Uterus (tissue), 2 donors: ENCODE data around the gene HCN2.

Experiments used
- POLR2A ChIP-seq, 2 donors: fragments of 450-650 bp; IDR thresholded peaks; one replicate each; pipeline ENCODE4 v1.6.1; 2016; ENCODE audit warnings: antibody characterized with exemption in 2 of 2, mild to moderate bottlenecking in 1 of 2, moderate library complexity in 1 of 2
- TF ChIP-seq, protein P1 (sequence below), 4 experiments: fragments of 200-600 bp in 2 of 4; fragments of 450-650 bp in 2 of 4; sonication (generic) in 2 of 4; IDR thresholded peaks; one replicate each; pipeline ENCODE4 v1.5.1; 2016 to 2019; ENCODE audit warnings: antibody characterized with exemption in 4 of 4, mild to moderate bottlenecking in 2 of 4, moderate library complexity in 1 of 4

DNA sequence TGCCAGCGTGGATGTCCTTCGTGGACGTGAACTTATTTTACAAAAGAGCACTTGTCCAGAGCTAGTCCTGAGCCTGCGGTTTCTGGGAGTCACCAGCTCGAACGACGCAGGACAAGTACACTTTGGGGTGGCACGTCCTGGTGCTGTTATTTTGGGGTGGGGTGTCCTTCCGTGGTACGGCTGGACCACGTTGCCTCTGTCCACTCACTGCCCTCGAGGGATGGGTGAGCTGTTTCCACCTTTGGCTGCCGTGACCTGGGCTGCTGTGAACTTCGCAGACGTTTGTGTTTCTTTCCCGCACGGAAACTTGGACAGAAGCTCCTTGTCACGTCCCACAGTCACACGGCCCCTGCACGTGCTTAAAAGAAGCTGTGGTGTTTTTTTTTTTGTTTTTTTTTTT lies 34.9 kb upstream of the HCN2 start:
- TF ChIP-seq, protein P1, sequence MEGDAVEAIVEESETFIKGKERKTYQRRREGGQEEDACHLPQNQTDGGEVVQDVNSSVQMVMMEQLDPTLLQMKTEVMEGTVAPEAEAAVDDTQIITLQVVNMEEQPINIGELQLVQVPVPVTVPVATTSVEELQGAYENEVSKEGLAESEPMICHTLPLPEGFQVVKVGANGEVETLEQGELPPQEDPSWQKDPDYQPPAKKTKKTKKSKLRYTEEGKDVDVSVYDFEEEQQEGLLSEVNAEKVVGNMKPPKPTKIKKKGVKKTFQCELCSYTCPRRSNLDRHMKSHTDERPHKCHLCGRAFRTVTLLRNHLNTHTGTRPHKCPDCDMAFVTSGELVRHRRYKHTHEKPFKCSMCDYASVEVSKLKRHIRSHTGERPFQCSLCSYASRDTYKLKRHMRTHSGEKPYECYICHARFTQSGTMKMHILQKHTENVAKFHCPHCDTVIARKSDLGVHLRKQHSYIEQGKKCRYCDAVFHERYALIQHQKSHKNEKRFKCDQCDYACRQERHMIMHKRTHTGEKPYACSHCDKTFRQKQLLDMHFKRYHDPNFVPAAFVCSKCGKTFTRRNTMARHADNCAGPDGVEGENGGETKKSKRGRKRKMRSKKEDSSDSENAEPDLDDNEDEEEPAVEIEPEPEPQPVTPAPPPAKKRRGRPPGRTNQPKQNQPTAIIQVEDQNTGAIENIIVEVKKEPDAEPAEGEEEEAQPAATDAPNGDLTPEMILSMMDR (IDR thresholded peaks at IDR 0.05), result no peak
- no peak for TF ChIP-seq POLR2A (IDR thresholded peaks at IDR 0.05)
